Left cardiac atrium (tissue), 4 donors: Measurements from ENCODE around the gene GSG1L. TPM values are rescaled to one million over a fixed set of nuclear protein-coding genes. Genes with fewer than 3 reads are reported as not detected.

Experiments
- ATAC-seq, 2 donors: fragments of 200-7000 bp; cut with Tn5 transposase; one replicate each; pipeline ENCODE4 v1.9.1; 2020; ENCODE audit warnings: mild to moderate bottlenecking in 2 of 2, moderate library complexity in 2 of 2
- DNase-seq: peaks from one replicate; pipeline ENCODE4 v3.0.0-alpha.2; 2020
- intact Hi-C, 2 donors: fragments of 100-400 bp; cut with DNase I; formaldehyde crosslinking; loops; one replicate each; pipeline versions ENCODE4 v1.14.1 to v1.15.1; 2022 to 2023
- total RNA-seq, 2 donors: library from RNA; stranded (reverse); fragmentation: NEBNext Ultra II Directional; extraction: Animal tissue kit (Norgen Biotek cat#: 25700); gene quantifications; one replicate each; pipeline ENCODE4 v1.2.1, GENCODE V29; 2021
- donor health status: DM: no; HTN: yes; CAD: no.
- donor health status: DM: no; HTN: yes; CAD: no; lungs with severe emphysema.
- donor health status: DM: yes; HTN: yes; CAD: no.
- donor health status: Dilated cardiomyopathy.

Gene GSG1L
- total RNA-seq, 2 donors from 2014 or later, result 10.5 to 63.9 TPM

GRCh38 chr16:28093385-28093725 is 29.8 kb upstream of the GSG1L start:
- intact Hi-C loops, result no loop called here
- no peak for ATAC-seq
- DNase-seq, result no peak

GRCh38 chr16:28092721-28093384 is 29.3 kb upstream of the GSG1L start:
- intact Hi-C loops, result no loop called here

GRCh38 chr16:28091656-28092055 is 28.1 kb upstream of the GSG1L start:
- intact Hi-C loops, result no loop called here
- ATAC-seq (no peak), DNase-seq (no peak)

More at GRCh38 chr16:28092721-28093384, 29.3 kb upstream of the GSG1L start:
- no peak for DNase-seq
- no peak for ATAC-seq

GRCh38 chr16:28090646-28091377 is 27.3 kb upstream of the GSG1L start:
- DNase-seq (no peak), ATAC-seq (no peak)
- intact Hi-C loops, result no loop called here

GRCh38 chr16:28089992-28090365 is 26.5 kb upstream of the GSG1L start:
- intact Hi-C loops, result no loop called here
- DNase-seq, result no peak
- ATAC-seq, result no peak

GRCh38 chr16:28089205-28089991 is 25.9 kb upstream of the GSG1L start:
- intact Hi-C loops, result no loop called here
- DNase-seq (no peak), ATAC-seq (no peak)

GRCh38 chr16:28087675-28088300 is 24.3 kb upstream of the GSG1L start:
- DNase-seq (no peak), ATAC-seq (no peak)
- intact Hi-C loops, result no loop called here

GRCh38 chr16:28087140-28087660 is 23.7 kb upstream of the GSG1L start:
- no peak for DNase-seq
- ATAC-seq, result no peak
- intact Hi-C loops, result no loop called here

GRCh38 chr16:28086186-28087139 is 22.9 kb upstream of the GSG1L start:
- intact Hi-C loops, result no loop called here
- ATAC-seq, result no peak
- DNase-seq, result no peak

- no peak for ATAC-seq
- no peak for DNase-seq
- intact Hi-C loops, result no loop called here
These were observed 22.1 kb upstream of the GSG1L start for GRCh38 chr16:28085389-28086171.

- no peak for DNase-seq
- no peak for ATAC-seq
- intact Hi-C loops, result no loop called here
These were observed 20.7 kb upstream of the GSG1L start for GRCh38 chr16:28084209-28084608.

- DNase-seq, result no peak
- ATAC-seq, result no peak
- intact Hi-C loops, result no loop called here
These were observed 19.1 kb upstream of the GSG1L start for GRCh38 chr16:28082624-28083023.

GRCh38 chr16:28081391-28081968 is 18.0 kb upstream of the GSG1L start:
- intact Hi-C loops, result no loop called here
- DNase-seq (no peak), ATAC-seq (no peak)

- intact Hi-C loops, result no loop called here
- ATAC-seq (no peak), DNase-seq (no peak)
These were observed 14.7 kb upstream of the GSG1L start for GRCh38 chr16:28078261-28078660.

- ATAC-seq (no peak), DNase-seq (no peak)
- intact Hi-C loops, result loop anchor here in 1 of 2 donors (5.0 kb wide), 1 partner anchor 102 kb away; no protein-coding TSS in a partner anchor
These were observed 10.3 kb upstream of the GSG1L start for GRCh38 chr16:28073836-28074235.

GRCh38 chr16:28072087-28072486 is 8.6 kb upstream of the GSG1L start:
- no peak for DNase-seq
- intact Hi-C loops, result loop anchor here in 1 of 2 donors (5.0 kb wide), 1 partner anchor 100 kb away; no protein-coding TSS in a partner anchor

More at GRCh38 chr16:28072087-28072486, 8.6 kb upstream of the GSG1L start:
- no peak for ATAC-seq
